Measurements from ENCODE around the gene APOC4.

DNA sequence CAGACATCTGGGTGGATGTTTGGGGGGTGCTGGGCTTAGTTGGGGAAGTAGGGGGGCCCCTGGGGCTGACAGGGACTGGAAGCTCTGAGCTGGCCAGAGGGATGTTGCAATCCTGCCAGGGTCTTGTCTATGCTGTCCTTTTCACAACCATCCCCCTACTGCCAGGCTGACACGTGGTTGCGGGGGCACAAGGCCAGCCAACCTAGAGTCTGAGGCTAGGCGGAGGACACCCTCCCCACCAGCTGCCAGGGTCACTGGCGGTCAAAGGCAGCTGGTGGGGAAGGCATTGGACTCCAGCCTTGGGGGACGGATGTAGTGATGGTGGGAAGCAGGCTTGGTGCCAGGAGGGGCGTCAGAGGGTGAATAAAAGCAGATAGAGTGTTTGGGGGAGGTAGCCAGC is 29.2 kb upstream of the APOC4 start:
- TF ChIP-seq, protein P1, sequence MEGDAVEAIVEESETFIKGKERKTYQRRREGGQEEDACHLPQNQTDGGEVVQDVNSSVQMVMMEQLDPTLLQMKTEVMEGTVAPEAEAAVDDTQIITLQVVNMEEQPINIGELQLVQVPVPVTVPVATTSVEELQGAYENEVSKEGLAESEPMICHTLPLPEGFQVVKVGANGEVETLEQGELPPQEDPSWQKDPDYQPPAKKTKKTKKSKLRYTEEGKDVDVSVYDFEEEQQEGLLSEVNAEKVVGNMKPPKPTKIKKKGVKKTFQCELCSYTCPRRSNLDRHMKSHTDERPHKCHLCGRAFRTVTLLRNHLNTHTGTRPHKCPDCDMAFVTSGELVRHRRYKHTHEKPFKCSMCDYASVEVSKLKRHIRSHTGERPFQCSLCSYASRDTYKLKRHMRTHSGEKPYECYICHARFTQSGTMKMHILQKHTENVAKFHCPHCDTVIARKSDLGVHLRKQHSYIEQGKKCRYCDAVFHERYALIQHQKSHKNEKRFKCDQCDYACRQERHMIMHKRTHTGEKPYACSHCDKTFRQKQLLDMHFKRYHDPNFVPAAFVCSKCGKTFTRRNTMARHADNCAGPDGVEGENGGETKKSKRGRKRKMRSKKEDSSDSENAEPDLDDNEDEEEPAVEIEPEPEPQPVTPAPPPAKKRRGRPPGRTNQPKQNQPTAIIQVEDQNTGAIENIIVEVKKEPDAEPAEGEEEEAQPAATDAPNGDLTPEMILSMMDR (IDR thresholded peaks at IDR 0.05) = no peak
- no peak for TF ChIP-seq POLR2A (IDR thresholded peaks at IDR 0.05)

Measured in stomach (tissue), 4 donors.